NOMO-1 (cell line): ENCODE results near the gene PBX1.

Experiments used
- DNase-seq, 2 experiments: peaks; one replicate each; lab custom pipeline; 2025; ENCODE audit not compliant: unreplicated experiment in 2 of 2; lab: John Stamatoyannopoulos, UW

The PBX1 gene

GRCh38 chr1:164901031-164901430 is 342.0 kb downstream of the PBX1 start:
- no peak for DNase-seq
